Measurements from ENCODE around the gene IFT27. TPM values are rescaled to one million over a fixed set of nuclear protein-coding genes. Genes with fewer than 3 reads are reported as not detected.

Gene IFT27
- total RNA-seq, 2 donors from 2014 or later: 15.0 to 16.0 TPM

DNA sequence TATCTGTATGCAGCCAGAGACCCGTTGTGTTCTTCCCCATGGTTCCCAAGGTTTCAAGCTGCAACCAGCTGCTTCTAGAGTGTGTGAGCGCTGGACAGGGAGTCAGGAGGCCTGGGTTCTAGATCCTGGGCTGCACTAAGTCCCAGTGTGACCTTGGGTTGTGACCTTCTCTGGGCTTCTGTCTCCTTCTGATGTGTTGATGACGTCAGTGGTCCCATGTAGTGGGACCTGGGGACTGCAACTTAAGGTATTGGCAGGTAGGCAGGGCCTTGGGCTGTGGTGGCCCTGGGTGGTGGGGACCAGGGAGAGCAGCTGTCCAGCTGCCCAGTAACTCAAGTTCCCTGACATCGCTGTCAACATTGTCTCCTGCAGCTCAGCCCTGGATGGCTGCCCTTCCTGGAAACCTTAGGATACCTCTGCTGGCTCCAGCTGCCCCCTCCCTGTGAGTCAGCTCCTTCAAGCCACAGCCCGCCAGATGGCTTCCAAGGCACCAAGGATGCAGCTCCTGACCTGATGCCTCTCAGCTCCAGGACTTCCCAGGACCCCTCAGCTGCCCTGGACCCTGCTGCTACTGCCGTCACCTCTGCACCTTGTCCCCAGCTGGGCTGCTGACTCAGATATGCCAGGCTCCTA is 42.2 kb upstream of the IFT27 start:
- Histone ChIP-seq H3K4me3 (no peak overlapping the region), H3K36me3 (no peaks in the 10 kb centered on the region), H3K27ac (no peak overlapping the region), H3K4me1 (ENCODE audit: control insufficient read depth in 1 of 2, low read depth in 2 of 2) (peaks cover 3 to 14% of the 10 kb centered on the region in 2 donors), H3K9me3 (no peaks in the 10 kb centered on the region), H3K27me3 (replicated peaks; ENCODE audit: insufficient read depth) (no peaks in the 10 kb centered on the region)
- TF ChIP-seq CTCF (IDR thresholded peaks at IDR 0.05): no peak
- DNase-seq (ENCODE audit: low spot score): no peak
- ATAC-seq (ENCODE audit: insufficient number of reproducible peaks, low FRiP score, low read depth): no peak

DNA sequence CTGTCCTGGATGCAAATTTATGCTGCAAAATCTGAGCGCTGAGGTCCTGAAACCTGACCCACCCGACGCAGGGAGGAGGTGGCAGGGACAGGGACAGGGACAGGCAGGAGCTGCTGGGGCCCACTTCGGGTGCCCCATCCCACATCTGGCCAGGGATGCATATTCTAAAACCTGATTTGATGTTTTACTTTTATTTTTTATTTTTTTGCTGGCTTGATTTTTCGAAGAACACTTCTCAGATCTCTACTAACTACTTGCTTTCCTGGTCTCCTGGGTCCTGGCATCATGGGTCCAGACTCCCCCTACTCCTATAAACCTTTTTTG is 41.6 kb upstream of the IFT27 start:
- no peaks in the 10 kb centered on the region for H3K36me3 ChIP-seq
- no peaks in the 10 kb centered on the region for H3K27me3 ChIP-seq (replicated peaks; ENCODE audit: insufficient read depth)
- no peak for DNase-seq (ENCODE audit: low spot score)
- TF ChIP-seq CTCF (IDR thresholded peaks at IDR 0.05): no peak
- H3K4me3 ChIP-seq: no peak overlapping the region
- peaks cover 3 to 14% of the 10 kb centered on the region in 2 donors for H3K4me1 ChIP-seq (ENCODE audit: control insufficient read depth in 1 of 2, low read depth in 2 of 2)
- no peak overlapping the region for H3K27ac ChIP-seq
- H3K9me3 ChIP-seq: no peaks in the 10 kb centered on the region
- ATAC-seq (ENCODE audit: insufficient number of reproducible peaks, low FRiP score, low read depth): no peak

- H3K4me3 ChIP-seq: peak within 1 kb of the TSS; percentile 59
- TF ChIP-seq CTCF (IDR thresholded peaks at IDR 0.05): no peak
- ATAC-seq (ENCODE audit: insufficient number of reproducible peaks, low FRiP score, low read depth): no peak
- peaks cover 3 to 14% of the 10 kb centered on the region in 2 donors for H3K4me1 ChIP-seq (ENCODE audit: control insufficient read depth in 1 of 2, low read depth in 2 of 2)
- H3K36me3 ChIP-seq: no peaks in the 10 kb centered on the region
- H3K27ac ChIP-seq: no peak within 1 kb of the TSS
- H3K27me3 ChIP-seq (replicated peaks; ENCODE audit: insufficient read depth): no peaks in the 10 kb centered on the region
- H3K9me3 ChIP-seq: no peaks in the 10 kb centered on the region
- DNase-seq (ENCODE audit: low spot score): no peak
Observed at GRCh38 chr22:36816636-36817524, 41.0 kb upstream of the IFT27 start, which contains the start of gene PVALB. PVALB (minus strand) TSS chr22:36817035; CDS start chr22:36817005, 30 bp downstream.

- H3K36me3 ChIP-seq: no peaks in the 10 kb centered on the region
- DNase-seq (ENCODE audit: low spot score): no peak
- ATAC-seq (ENCODE audit: insufficient number of reproducible peaks, low FRiP score, low read depth): no peak
- H3K9me3 ChIP-seq: no peaks in the 10 kb centered on the region
- no peak overlapping the region for H3K27ac ChIP-seq
- H3K4me1 ChIP-seq (ENCODE audit: control insufficient read depth in 1 of 2, low read depth in 2 of 2): peaks cover 3 to 14% of the 10 kb centered on the region in 2 donors
- no peak for TF ChIP-seq CTCF (IDR thresholded peaks at IDR 0.05)
- H3K4me3 ChIP-seq: peak overlapping the region; percentile 59
- H3K27me3 ChIP-seq (replicated peaks; ENCODE audit: insufficient read depth): no peaks in the 10 kb centered on the region
Observed at GRCh38 chr22:36816339-36816635, 40.4 kb upstream of the IFT27 start.

DNA sequence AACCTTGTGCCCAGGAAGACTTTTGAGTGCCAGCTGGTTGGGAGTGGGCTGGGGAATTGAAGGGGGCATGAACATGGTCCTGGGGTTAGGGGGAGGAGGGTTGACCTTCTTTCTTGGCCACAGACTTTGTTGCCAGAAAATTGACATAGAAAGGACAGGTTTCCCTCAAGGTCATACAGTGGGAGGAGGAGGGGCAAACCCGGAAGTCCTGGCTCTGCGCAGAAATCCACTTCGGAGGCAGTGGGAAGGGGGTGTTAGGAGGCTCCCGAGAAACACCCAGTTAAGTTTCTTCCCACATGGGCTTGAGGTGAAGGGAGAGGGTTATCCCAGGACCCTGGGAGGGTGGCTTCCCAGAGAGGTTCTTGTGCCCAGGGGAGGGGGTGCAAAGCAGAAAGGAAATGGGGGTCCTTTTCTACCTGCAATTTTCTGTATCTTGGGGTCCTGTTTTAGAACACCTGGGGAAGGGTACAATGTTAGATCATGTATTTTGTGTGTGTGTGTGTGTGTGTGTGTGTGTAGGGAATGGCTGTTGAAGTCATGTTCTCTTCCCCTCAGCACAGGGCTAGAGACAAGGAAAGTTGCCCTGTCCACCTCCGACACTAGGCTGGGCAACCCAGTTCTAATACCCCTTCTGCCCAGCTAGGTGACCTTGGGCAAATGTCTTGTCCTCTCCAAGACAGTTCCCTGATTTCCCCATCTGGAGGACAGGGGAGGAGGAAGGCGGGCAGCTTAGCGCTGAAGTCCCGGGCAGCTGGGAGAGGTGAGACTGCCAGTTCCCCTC is 39.8 kb upstream of the IFT27 start:
- no peak for DNase-seq (ENCODE audit: low spot score)
- TF ChIP-seq CTCF (IDR thresholded peaks at IDR 0.05): no peak
- Histone ChIP-seq H3K27ac (no peak overlapping the region), H3K4me3 (no peak overlapping the region), H3K36me3 (no peaks in the 10 kb centered on the region), H3K4me1 (ENCODE audit: control insufficient read depth in 1 of 2, low read depth in 2 of 2) (peaks cover 3 to 14% of the 10 kb centered on the region in 2 donors), H3K27me3 (replicated peaks; ENCODE audit: insufficient read depth) (no peaks in the 10 kb centered on the region), H3K9me3 (no peaks in the 10 kb centered on the region)
- no peak for ATAC-seq (ENCODE audit: insufficient number of reproducible peaks, low FRiP score, low read depth)
